K562 (cell line): ENCODE data around the gene REG4. TPM values are rescaled to one million over a fixed set of nuclear protein-coding genes. Genes with fewer than 3 reads are reported as not detected.

Experiments used
- BCL6 ChIP-seq: fragments of 250-450 bp; sonication (Bioruptor Pico); IDR thresholded peaks from 2 replicates; pipeline ENCODE4 v1.4.0; 2020
- BCOR ChIP-seq: fragments of 450-650 bp; IDR thresholded peaks from 2 replicates; pipeline ENCODE4 v1.6.1; 2016
- BRCA1 ChIP-seq, 2 experiments: fragments of 450-650 bp in 1 of 2; sonication (generic) in 1 of 2; formaldehyde crosslinking in 1 of 2; IDR thresholded peaks; 2 replicates each; pipeline versions ENCODE4 v1.5.0 to v1.6.1; 2017 to 2020; ENCODE audit warnings: mild to moderate bottlenecking in 1 of 2, missing genetic modification reagents in 1 of 2
- E2F4 ChIP-seq: sonication (generic); formaldehyde crosslinking; IDR thresholded peaks from 2 replicates; pipeline ENCODE4 v1.8.0; 2022; ENCODE audit warnings: mild to moderate bottlenecking, low read depth, missing genetic modification reagents
- E2F8 ChIP-seq: fragments of 450-650 bp; IDR thresholded peaks from 2 replicates; pipeline ENCODE4 v1.7.1; 2018; ENCODE audit warnings: mild to moderate bottlenecking, low read depth; ENCODE audit not compliant: partially characterized antibody
- ETV5 ChIP-seq: sonication (generic); formaldehyde crosslinking; IDR thresholded peaks from 2 replicates; pipeline ENCODE4 v1.4.0; 2020; ENCODE audit warnings: low read depth, mild to moderate bottlenecking, missing genetic modification reagents
- HNRNPH1 ChIP-seq: fragments of 200-400 bp; formaldehyde crosslinking; optimal IDR thresholded peaks from 2 replicates; pipeline ENCODE3; 2017; ENCODE audit warnings: low read depth, mild to moderate bottlenecking, low read length, moderate library complexity
- NR3C1 ChIP-seq: sonication (generic); formaldehyde crosslinking; IDR thresholded peaks from 2 replicates; pipeline ENCODE4 v1.8.1; 2022; ENCODE audit warnings: missing genetic modification reagents
- RBFOX2 ChIP-seq: fragments of 200-400 bp; formaldehyde crosslinking; IDR thresholded peaks from 2 replicates; pipeline ENCODE4 v1.6.1; 2017; ENCODE audit warnings: low read depth, mild to moderate bottlenecking, low read length, moderate library complexity
- SAP30 ChIP-seq: fragments of 200-600 bp; sonication (generic); IDR thresholded peaks from 2 replicates; pipeline ENCODE4 v1.6.1; 2012; ENCODE audit warnings: borderline replicate concordance, low read depth, mild to moderate bottlenecking, moderate library complexity, low read length, control low read depth, inconsistent platforms; ENCODE audit not compliant: insufficient read depth, poor library complexity, severe bottlenecking
- TCF7 ChIP-seq: sonication (generic); IDR thresholded peaks from 2 replicates; pipeline ENCODE4 v1.6.1; 2016; ENCODE audit warnings: antibody characterized with exemption, borderline replicate concordance
- ZNF253 ChIP-seq: fragments of 250-450 bp; sonication (Bioruptor Pico); conservative IDR thresholded peaks from 2 replicates; pipeline ENCODE4 v1.6.1; 2021; ENCODE audit warnings: mild to moderate bottlenecking
- ZNF280B ChIP-seq: fragments of 250-450 bp; sonication (Bioruptor Pico); IDR thresholded peaks from 2 replicates; pipeline ENCODE4 v1.5.1; 2021; ENCODE audit warnings: mild to moderate bottlenecking
- polyA plus RNA-seq, 8 experiments: library from polyadenylated mRNA; depleted of rRNA in 4 of 8; stranded (reverse) in 5 of 8; unstranded in 3 of 8; fragments of >200 nt; fragmentation: Nextera tagmentation in 2 of 8; fragmentation: Illumina TruSeq in 1 of 8; extraction: Ambion mirVana in 2 of 8; extraction: Trizol in 1 of 8; gene quantifications; 2 replicates each; pipeline versions ENCODE4 v1.2.1 to v1.2.3, GENCODE V29; 2011 to 2014; ENCODE audit warnings: inconsistent platforms in 1 of 8, missing spikeins in 1 of 8
- total RNA-seq, 7 experiments: library from RNA; depleted of rRNA in 6 of 7; stranded (reverse); fragments of >200 nt in 6 of 7; fragmentation: Illumina TruSeq in 2 of 7; extraction: Trizol in 2 of 7; gene quantifications; 2 replicates each; pipeline versions ENCODE4 v1.2.1 to v1.2.3, GENCODE V29; 2011 to 2021; ENCODE audit warnings: low replicate concordance in 1 of 7
- TF ChIP-seq, protein P1 (sequence below), 2 experiments: fragments of 250-450 bp in 1 of 2; fragments of 450-650 bp in 1 of 2; sonication (Bioruptor Pico) in 1 of 2; IDR thresholded peaks; 2 replicates each; pipeline versions ENCODE4 v1.6.1 to v1.8.0; 2016 to 2021; ENCODE audit warnings: mild to moderate bottlenecking in 2 of 2, moderate library complexity in 2 of 2, missing compliant biosample characterization in 1 of 2, missing genetic modification characterization in 1 of 2
- TF ChIP-seq, protein P2 (sequence below): fragments of 200-800 bp; sonication (Bioruptor generic); IDR thresholded peaks from 2 replicates; pipeline ENCODE4 v1.6.1; 2016; ENCODE audit warnings: missing genetic modification characterization, missing compliant biosample characterization

REG4 gene
- total and polyA plus RNA-seq, 9 of the 15 experiments (the other 6 are each of a cell fraction or from before 2014, with no cell fraction given): not detected

DNA sequence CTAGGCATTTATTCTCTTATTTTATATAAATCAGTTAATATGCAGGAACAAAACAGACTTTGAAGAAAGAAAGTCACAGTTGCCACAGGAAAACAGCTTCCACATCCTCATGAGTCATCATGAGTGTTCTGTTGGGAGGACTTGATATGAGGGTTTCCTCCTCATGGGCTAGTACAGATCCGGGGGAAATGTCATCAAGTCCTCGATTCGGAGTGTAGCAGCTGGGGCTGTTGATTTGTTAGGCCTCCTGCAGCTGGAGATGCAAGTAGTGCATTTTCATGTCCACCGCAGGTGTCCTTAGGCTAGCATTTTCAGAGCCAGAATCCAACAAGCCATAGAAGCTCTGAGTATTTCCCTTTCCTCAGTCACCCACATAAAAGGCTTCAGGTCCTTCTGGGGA is 48.4 kb upstream of the REG4 start (continued):
- TF ChIP-seq ZNF280B (CRISPR knock-in tag): no peak
- no peak for TF ChIP-seq TCF7
- TF ChIP-seq E2F8: no peak
- TF ChIP-seq, protein P1, sequence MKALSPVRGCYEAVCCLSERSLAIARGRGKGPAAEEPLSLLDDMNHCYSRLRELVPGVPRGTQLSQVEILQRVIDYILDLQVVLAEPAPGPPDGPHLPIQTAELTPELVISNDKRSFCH (CRISPR knock-in tag; IDR thresholded peaks at IDR 0.05): no peak
- TF ChIP-seq, protein P1 (tag; IDR thresholded peaks at IDR 0.05): no peak
- no peak for TF ChIP-seq SAP30
- TF ChIP-seq ETV5 (CRISPR knock-in tag): peak; percentile 43; the same call in 1 of the 2 replicates
- no peak for TF ChIP-seq RBFOX2
- no peak for TF ChIP-seq BRCA1 (IDR thresholded peaks at IDR 0.05)
- no peak for TF ChIP-seq BRCA1 (CRISPR knock-in tag; IDR thresholded peaks at IDR 0.05)
- TF ChIP-seq BCL6 (CRISPR knock-in tag): no peak
- no peak for TF ChIP-seq E2F4 (CRISPR knock-in tag)
- TF ChIP-seq, protein P2, sequence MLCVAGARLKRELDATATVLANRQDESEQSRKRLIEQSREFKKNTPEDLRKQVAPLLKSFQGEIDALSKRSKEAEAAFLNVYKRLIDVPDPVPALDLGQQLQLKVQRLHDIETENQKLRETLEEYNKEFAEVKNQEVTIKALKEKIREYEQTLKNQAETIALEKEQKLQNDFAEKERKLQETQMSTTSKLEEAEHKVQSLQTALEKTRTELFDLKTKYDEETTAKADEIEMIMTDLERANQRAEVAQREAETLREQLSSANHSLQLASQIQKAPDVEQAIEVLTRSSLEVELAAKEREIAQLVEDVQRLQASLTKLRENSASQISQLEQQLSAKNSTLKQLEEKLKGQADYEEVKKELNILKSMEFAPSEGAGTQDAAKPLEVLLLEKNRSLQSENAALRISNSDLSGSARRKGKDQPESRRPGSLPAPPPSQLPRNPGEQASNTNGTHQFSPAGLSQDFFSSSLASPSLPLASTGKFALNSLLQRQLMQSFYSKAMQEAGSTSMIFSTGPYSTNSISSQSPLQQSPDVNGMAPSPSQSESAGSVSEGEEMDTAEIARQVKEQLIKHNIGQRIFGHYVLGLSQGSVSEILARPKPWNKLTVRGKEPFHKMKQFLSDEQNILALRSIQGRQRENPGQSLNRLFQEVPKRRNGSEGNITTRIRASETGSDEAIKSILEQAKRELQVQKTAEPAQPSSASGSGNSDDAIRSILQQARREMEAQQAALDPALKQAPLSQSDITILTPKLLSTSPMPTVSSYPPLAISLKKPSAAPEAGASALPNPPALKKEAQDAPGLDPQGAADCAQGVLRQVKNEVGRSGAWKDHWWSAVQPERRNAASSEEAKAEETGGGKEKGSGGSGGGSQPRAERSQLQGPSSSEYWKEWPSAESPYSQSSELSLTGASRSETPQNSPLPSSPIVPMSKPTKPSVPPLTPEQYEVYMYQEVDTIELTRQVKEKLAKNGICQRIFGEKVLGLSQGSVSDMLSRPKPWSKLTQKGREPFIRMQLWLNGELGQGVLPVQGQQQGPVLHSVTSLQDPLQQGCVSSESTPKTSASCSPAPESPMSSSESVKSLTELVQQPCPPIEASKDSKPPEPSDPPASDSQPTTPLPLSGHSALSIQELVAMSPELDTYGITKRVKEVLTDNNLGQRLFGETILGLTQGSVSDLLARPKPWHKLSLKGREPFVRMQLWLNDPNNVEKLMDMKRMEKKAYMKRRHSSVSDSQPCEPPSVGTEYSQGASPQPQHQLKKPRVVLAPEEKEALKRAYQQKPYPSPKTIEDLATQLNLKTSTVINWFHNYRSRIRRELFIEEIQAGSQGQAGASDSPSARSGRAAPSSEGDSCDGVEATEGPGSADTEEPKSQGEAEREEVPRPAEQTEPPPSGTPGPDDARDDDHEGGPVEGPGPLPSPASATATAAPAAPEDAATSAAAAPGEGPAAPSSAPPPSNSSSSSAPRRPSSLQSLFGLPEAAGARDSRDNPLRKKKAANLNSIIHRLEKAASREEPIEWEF (CRISPR knock-in tag): no peak
- TF ChIP-seq ZNF253 (CRISPR knock-in tag): no peak
- no peak for TF ChIP-seq BCOR
- no peak for TF ChIP-seq HNRNPH1
- no peak for TF ChIP-seq NR3C1
